D721Med (cell line): ENCODE data around the gene RAB30.
"Not testable (repeated sequence)": the region's sequence is repeated elsewhere in the genome, so short reads cannot be mapped to it uniquely, and the experiment has no call there.

Experiments used
- DNase-seq: peaks from one replicate; pipeline ENCODE4 v3.0.0; 2011; ENCODE audit warnings: low spot score; ENCODE audit not compliant: insufficient read length
- FAIRE-seq: peaks from 2 replicates; lab custom pipeline; 2011; peaks lifted over from hg19 to GRCh38; lab: Jason Lieb, UNC
- TF ChIP-seq, protein P1 (sequence below): IDR thresholded peaks from 2 replicates; pipeline ENCODE4 v1.5.1; 2012; ENCODE audit warnings: mild to moderate bottlenecking, control low read depth; ENCODE audit not compliant: insufficient read depth; ENCODE audit errors: missing control alignments

The RAB30 gene

DNA sequence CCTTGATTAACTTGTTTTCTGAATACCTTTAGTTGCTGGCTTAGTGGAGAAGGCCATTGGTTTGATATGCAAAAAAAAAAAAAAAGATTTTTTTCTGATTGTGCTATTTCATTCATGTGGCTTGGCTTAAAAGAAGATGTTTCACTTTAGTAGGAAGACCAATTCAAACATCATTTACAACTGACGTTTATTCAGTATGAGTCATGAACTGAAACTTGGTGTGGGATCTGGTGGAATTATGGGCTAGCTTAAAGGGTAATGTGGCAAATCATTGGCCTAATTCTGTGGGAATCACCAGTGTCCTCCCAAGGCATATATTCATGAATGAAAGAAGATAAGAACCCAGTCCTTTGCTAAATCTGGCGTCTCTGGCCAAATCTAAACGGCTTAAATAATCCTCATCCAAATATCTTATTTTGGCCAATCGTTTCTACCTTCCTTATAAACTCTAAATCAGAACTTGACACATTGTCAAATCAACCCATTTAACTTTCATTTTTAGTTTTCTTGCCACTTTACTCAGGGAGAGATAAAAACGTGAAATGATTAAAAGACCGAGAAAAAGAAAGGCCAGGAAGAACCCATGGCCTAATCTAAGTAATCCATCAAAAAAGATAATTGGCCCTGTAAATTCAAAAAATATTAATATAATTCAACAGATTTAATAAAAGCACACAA lies 93.1 kb downstream of the RAB30 start:
- FAIRE-seq: no peak
- no peak for DNase-seq
- TF ChIP-seq, protein P1, sequence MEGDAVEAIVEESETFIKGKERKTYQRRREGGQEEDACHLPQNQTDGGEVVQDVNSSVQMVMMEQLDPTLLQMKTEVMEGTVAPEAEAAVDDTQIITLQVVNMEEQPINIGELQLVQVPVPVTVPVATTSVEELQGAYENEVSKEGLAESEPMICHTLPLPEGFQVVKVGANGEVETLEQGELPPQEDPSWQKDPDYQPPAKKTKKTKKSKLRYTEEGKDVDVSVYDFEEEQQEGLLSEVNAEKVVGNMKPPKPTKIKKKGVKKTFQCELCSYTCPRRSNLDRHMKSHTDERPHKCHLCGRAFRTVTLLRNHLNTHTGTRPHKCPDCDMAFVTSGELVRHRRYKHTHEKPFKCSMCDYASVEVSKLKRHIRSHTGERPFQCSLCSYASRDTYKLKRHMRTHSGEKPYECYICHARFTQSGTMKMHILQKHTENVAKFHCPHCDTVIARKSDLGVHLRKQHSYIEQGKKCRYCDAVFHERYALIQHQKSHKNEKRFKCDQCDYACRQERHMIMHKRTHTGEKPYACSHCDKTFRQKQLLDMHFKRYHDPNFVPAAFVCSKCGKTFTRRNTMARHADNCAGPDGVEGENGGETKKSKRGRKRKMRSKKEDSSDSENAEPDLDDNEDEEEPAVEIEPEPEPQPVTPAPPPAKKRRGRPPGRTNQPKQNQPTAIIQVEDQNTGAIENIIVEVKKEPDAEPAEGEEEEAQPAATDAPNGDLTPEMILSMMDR: no peak

- FAIRE-seq (no peak), DNase-seq (no peak)
- TF ChIP-seq, protein P1: no peak
These were observed 94.9 kb downstream of the RAB30 start for GRCh38 chr11:82976786-82977185.

- TF ChIP-seq, protein P1: no peak
- FAIRE-seq (no peak), DNase-seq (no peak)
These were observed 95.8 kb downstream of the RAB30 start for GRCh38 chr11:82975882-82976281.

- FAIRE-seq: no peak
- TF ChIP-seq, protein P1: no peak
- no peak for DNase-seq
These were observed 96.8 kb downstream of the RAB30 start for GRCh38 chr11:82974851-82975250.

- FAIRE-seq (no peak), DNase-seq (no peak)
- TF ChIP-seq, protein P1: no peak
These were observed 97.6 kb downstream of the RAB30 start for GRCh38 chr11:82974135-82974534.

DNA sequence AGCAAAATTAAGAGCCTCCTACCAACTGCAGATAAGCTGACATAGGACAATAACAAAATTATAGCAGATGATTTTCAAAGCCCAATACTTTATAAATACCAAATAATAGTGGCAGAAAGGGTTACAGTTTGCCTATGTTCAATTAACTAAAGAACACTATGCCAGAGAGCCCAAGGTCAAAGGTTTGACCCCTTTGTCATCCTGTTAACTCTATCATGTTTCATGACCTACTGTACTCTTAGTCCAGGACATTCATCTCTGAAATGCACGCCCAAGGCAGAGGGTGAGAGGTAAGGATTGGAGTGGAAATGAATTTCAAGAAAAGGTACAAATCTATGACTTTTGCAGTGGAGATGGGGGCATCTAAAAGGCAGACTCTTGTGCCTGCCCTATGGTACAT lies 99.6 kb downstream of the RAB30 start:
- DNase-seq: no peak
- TF ChIP-seq, protein P1: no peak
- no peak for FAIRE-seq

GRCh38 chr11:82971519-82971946 lies 100.2 kb downstream of the RAB30 start:
- DNase-seq, FAIRE-seq: not testable (repeated sequence)

DNA sequence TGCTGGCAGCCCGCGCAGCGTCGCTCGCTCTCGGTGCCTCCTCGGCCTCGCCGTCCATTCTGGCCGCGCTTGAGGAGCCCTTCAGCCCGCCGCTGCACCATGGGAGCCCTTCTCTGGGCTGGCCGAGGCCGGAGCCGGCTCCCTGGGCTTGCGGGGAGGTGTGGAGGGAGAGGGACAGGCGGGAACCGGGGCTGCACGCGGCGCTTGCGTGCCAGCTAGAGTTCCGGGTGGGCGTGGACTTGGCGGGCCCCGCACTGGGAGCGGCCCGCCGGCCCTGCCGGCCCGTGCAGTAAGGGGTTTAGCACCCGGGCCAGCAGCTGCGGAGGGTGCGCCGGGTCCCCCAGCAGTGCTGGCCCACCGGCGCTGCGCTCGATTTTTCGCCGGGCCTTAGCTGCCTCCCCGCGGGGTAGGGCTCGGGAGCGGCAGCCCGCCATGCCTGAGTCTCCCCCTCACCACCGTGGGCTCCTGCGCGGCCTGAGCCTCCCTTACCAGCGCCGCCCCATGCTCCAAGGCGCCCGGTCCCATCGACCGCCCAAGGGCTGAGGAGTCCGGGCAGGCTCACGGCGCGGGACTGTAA lies 101.1 kb downstream of the RAB30 start:
- FAIRE-seq, DNase-seq: not testable (repeated sequence)
